ENCODE data around the gene ADCY3.
A peak's percentile ranks its signal among the peaks of the same experiment; 100 is the strongest.

The ADCY3 gene

DNA sequence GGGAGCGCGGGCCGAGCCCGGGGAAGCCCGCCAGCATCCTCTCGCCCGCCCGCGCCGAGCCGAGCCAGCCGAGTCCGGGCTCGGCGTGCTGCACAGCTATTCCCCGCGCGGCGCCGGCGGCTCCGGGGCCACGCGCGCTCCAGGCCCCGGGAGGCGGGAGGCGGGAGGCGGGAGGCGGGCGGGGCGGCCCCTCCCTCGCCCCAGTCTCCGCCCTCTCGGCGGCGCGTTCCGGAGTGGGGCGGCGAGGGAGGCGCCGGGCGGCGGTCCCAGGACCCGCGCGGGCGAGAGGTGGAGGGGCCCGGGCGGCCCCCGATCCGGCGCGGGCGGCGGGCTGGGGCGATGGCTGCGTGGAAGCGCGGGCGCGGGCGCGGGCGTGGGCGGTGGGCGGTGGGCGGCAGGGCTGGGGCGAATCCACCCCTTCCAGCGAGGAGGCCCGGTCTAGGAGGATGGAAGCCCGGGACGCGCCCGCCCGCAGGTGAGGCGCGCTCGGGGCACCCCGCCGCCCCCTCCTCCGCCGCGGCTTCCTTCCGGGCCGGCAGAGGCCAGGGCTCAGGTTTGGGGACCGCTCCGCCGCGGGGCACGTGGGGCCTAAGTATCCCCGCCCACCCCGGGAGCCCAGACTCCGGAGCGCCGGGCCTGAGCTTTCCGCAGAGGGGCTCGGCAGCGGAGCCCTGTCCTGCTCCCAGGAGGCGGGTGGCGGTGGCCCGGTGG lies at the start of gene ADCY3:
ADCY3 (minus strand) TSS at position 140 of the 711 bp plus-strand sequence. CDS start 1,250 bp downstream, outside the sequence.
- H3K4me3 ChIP-seq (ENCODE audit: low read length): peak within 1 kb of the TSS; percentile 75
- no peak for TF ChIP-seq ZNF274 (IDR thresholded peaks at IDR 0.05; ENCODE audit: low read depth, low read length)

DNA sequence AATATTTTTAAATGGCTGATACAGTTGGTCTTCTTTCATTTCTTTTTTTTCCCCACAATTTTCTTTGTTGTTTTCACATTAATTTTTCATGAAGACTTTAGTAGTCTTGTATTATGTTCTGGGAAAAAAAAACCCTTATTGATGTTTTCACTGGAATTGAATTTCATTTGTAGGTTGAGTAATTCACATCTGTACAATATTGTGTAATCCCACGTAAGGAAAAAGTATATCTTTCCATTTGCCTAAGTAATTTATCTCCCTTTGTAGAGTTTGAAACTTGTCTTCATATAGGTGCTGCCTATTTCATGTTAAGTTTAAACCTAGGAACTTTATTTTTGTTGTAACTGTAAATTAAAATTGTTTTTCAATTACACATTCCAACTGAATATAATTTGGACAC lies 49.7 kb upstream of the ADCY3 start:
- TF ChIP-seq ZNF274 (IDR thresholded peaks at IDR 0.05; ENCODE audit: low read depth, low read length): no peak
- no peak overlapping the region for H3K4me3 ChIP-seq (ENCODE audit: low read length)

- TF ChIP-seq ZNF274 (IDR thresholded peaks at IDR 0.05; ENCODE audit: low read depth, low read length): no peak
Observed at GRCh38 chr2:24961903-24962302, 41.9 kb upstream of the ADCY3 start.

DNA sequence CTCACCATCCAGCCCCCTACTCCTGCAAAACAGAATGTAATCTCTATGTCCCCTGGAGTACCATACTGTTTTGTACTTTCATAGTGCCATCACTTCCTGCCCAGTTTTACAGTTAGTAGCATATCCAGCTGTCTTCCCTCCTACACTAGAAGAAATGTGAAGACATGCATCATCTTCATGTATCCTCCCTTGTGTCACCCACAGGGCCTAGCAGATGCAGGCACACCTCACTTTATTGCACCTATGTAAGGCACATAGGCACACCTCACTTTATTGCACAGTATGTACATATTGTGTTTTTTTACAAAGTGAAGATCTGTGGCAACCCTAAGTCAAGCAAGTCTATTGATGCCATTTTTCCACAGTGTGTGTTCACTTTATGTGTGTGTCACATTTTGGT lies 39.7 kb upstream of the ADCY3 start:
- no peak for TF ChIP-seq ZNF274 (IDR thresholded peaks at IDR 0.05; ENCODE audit: low read depth, low read length)
- H3K4me3 ChIP-seq (ENCODE audit: low read length): no peak overlapping the region

More at GRCh38 chr2:24961903-24962302, 41.9 kb upstream of the ADCY3 start:
- no peak overlapping the region for H3K4me3 ChIP-seq (ENCODE audit: low read length)

DNA sequence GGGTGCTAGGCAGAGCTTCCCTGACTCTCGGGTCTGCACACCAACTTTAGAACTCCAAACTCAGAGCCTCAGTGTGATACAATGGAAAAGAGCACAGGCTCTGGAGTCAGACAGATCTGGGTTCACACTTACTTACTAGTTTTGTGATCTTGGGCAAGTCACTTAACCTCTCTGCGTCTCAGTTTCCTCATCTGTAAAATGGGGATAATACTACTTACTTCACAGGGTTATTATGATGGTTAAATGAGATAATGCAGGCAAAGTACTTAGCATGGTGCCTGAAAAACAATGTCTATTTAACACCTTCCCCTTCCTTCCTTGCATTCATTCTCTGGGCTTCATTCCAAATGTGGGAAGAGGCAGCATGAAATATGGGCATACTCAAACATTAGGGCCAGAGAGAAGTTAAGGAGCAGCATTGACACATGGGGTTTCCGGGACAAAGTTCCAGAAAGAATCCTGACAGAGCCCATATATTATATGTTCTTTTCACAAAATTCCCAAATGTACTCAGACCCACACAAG lies 38.4 kb upstream of the ADCY3 start:
- no peak for TF ChIP-seq ZNF274 (IDR thresholded peaks at IDR 0.05; ENCODE audit: low read depth, low read length)
- H3K4me3 ChIP-seq (ENCODE audit: low read length): no peak overlapping the region

DNA sequence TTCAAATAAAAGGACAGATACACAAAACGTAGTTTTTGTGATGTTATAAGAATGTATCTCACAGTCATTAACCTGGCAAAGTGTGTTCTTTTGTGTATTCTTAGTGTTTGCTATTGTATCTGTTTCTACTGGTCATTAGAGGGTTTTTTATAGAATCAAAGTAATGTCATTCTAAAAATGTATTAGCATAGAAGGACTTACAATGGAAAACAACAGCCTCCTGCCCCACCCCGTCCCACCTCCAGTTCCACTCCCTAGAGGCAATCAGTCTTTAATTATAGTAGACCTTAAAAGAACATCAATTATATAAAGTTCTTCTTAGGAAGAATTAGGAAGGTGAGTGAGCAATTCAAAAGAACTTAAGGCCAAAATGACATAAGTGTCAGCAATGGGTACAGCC lies 37.9 kb upstream of the ADCY3 start:
- no peak overlapping the region for H3K4me3 ChIP-seq (ENCODE audit: low read length)
- no peak for TF ChIP-seq ZNF274 (IDR thresholded peaks at IDR 0.05; ENCODE audit: low read depth, low read length)

GRCh38 chr2:24957221-24957620 lies 37.2 kb upstream of the ADCY3 start:
- no peak for TF ChIP-seq ZNF274 (IDR thresholded peaks at IDR 0.05; ENCODE audit: low read depth, low read length)
- no peak overlapping the region for H3K4me3 ChIP-seq (ENCODE audit: low read length)

DNA sequence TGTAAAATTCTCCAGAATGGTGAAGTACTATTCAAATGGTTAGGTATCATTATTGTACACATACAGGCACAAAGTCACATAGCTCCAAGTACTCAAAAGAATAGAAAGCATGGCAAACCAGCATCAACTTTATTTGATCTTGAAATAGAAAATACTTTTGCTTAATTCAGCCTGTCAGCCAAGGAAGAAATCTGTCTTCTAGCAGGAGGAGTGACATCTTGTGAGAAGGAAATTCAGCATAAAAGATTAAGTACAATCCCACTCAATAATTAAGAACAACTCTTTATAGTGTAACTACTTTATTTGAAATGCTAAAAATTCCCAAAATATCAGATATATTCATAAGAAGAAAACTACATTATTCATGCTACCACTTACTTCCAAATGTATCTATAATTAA lies 35.9 kb upstream of the ADCY3 start:
- no peak overlapping the region for H3K4me3 ChIP-seq (ENCODE audit: low read length)
- no peak for TF ChIP-seq ZNF274 (IDR thresholded peaks at IDR 0.05; ENCODE audit: low read depth, low read length)

GRCh38 chr2:24955232-24955631 lies 35.2 kb upstream of the ADCY3 start:
- no peak for TF ChIP-seq ZNF274 (IDR thresholded peaks at IDR 0.05; ENCODE audit: low read depth, low read length)
- H3K4me3 ChIP-seq (ENCODE audit: low read length): no peak overlapping the region

DNA sequence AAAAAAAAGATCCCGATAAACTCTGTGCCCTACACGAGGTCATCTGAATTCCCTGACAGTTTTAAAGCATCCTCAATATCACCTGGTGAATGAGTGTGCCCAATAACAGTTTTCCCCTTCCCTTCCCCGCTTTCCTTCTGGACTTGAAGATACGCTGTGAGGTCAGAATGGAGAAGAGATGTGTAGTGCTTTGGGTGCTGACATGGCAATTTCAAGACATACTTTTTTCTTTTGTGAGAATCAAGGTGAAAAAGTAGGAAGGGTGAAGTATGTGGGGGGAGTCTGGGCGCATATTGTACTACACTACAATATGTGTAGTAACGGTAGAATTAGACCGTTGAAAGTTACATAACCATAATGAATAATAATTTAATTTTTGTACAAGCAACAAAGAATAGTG lies 30.1 kb upstream of the ADCY3 start:
- TF ChIP-seq ZNF274 (IDR thresholded peaks at IDR 0.05; ENCODE audit: low read depth, low read length): no peak
- H3K4me3 ChIP-seq (ENCODE audit: low read length): no peak overlapping the region

DNA sequence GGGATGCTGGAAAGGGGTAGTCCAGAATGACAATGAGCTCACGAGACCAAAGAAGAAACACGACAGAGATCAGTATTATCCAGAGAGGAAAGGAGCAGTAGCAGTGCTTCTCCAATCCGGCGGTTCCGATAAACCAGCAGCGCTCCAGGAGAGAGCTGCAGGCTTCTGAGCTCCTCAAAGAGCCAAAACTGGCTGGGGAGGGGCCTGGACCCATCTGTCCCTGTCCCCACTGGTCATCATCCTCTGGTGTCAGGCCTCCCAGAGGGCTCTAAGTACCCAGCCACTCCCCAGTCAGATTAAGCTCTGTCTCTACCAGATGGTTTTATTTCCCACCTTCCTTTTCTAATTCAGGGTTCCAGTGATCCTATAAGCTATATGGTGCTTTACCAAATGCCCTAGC lies 28.5 kb upstream of the ADCY3 start:
- H3K4me3 ChIP-seq (ENCODE audit: low read length): no peak overlapping the region
- no peak for TF ChIP-seq ZNF274 (IDR thresholded peaks at IDR 0.05; ENCODE audit: low read depth, low read length)

GRCh38 chr2:24947561-24948157 lies 27.6 kb upstream of the ADCY3 start:
- H3K4me3 ChIP-seq (ENCODE audit: low read length): no peak overlapping the region
- TF ChIP-seq ZNF274 (IDR thresholded peaks at IDR 0.05; ENCODE audit: low read depth, low read length): no peak

- no peak overlapping the region for H3K4me3 ChIP-seq (ENCODE audit: low read length)
- no peak for TF ChIP-seq ZNF274 (IDR thresholded peaks at IDR 0.05; ENCODE audit: low read depth, low read length)
Observed at GRCh38 chr2:24945907-24946306, 25.9 kb upstream of the ADCY3 start.

DNA sequence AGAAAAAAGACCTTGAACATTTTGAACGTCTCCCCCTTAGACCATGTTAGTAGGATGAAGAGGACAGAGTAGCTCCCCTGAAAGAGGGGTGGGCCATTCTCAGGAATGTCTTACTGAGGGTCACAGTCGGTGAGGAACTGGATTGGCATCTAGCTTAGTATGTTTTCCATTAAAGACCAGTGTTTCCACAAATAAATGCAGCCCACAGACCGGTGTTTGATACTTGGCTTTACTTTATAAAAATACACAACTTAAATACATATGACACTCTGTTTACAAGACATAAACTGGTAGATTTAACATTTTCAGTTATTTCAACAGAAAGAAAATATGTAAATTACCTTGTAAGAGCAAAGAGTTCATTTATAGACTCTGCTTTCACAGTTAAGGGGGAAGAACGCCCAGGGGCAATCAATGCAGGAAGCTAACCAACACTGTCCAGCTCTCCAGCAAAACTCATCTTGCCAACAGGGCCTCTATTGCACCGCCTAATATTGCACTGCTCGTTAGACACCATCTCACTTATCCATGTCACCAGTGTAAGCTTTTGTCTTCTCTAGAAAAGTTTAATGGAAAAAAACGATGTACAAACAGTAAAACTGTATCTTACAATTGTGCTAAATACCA lies 23.5 kb upstream of the ADCY3 start:
- no peak overlapping the region for H3K4me3 ChIP-seq (ENCODE audit: low read length)

DNA sequence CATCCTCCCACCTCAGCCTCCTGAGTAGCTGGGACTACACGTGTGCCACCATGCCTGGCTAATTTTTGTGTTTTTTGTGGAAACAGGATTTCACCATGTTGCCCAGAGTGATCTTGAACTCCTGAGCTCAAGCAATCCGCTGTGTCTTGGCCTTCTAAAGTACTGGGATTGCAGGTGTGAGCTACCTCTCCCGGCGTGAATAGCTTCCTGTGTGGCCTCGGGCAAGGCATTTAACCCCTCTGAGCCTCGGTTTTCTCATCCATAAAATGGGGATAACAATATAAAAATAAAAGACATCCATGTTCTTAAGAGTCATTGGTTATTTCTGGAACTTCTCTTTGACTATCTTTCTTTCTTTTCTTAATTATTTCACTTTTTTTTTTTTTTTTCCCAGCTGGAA lies 19.3 kb upstream of the ADCY3 start:
- TF ChIP-seq ZNF274 (IDR thresholded peaks at IDR 0.05; ENCODE audit: low read depth, low read length): no peak
- no peak overlapping the region for H3K4me3 ChIP-seq (ENCODE audit: low read length)

More for the DNA sequence above, 23.5 kb upstream of the ADCY3 start:
- TF ChIP-seq ZNF274 (IDR thresholded peaks at IDR 0.05; ENCODE audit: low read depth, low read length): no peak
